ENCODE data around the gene TECTB.

- TF ChIP-seq ZNF560 (tag by site-specific recombination; IDR thresholded peaks at IDR 0.05; ENCODE audit: borderline replicate concordance) (no peak), ZNF626 (tag by site-specific recombination; IDR thresholded peaks at IDR 0.05) (no peak)
Measured at GRCh38 chr10:112352044-112352443, 68.8 kb downstream of the TECTB start.

Measured in HEK293 (cell line).